ENCODE measurements around the gene BPI.
"Not testable (repeated sequence)": the region's sequence is repeated elsewhere in the genome, so short reads cannot be mapped to it uniquely, and the experiment has no call there.

Gene BPI

GRCh38 chr20:38303908-38304379 lies at the start of gene BPI:
TSS of gene BPI (plus strand) at chr20:38304156. CDS start at chr20:38304224, 68 bp downstream.
- H3K36me3 Mint-ChIP-seq (ENCODE audit: low read depth): no peaks in the 10 kb centered on the region
- TF ChIP-seq, protein P1, sequence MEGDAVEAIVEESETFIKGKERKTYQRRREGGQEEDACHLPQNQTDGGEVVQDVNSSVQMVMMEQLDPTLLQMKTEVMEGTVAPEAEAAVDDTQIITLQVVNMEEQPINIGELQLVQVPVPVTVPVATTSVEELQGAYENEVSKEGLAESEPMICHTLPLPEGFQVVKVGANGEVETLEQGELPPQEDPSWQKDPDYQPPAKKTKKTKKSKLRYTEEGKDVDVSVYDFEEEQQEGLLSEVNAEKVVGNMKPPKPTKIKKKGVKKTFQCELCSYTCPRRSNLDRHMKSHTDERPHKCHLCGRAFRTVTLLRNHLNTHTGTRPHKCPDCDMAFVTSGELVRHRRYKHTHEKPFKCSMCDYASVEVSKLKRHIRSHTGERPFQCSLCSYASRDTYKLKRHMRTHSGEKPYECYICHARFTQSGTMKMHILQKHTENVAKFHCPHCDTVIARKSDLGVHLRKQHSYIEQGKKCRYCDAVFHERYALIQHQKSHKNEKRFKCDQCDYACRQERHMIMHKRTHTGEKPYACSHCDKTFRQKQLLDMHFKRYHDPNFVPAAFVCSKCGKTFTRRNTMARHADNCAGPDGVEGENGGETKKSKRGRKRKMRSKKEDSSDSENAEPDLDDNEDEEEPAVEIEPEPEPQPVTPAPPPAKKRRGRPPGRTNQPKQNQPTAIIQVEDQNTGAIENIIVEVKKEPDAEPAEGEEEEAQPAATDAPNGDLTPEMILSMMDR (IDR thresholded peaks at IDR 0.05; ENCODE audit: unreplicated experiment in 3 of 3): no peak
- H3K4me1 Mint-ChIP-seq: peaks cover 45% of the 10 kb centered on the region
- H3K27me3 Mint-ChIP-seq (ENCODE audit: low read depth): peaks cover 3% of the 10 kb centered on the region
- peak within 1 kb of the TSS in 2 of 3 experiments; percentile 1 to 15 for H3K4me3 Mint-ChIP-seq
- H3K9me3 Mint-ChIP-seq: no peaks in the 10 kb centered on the region
- peak within 1 kb of the TSS; percentile 45 to 96 (median 86) for H3K27ac Mint-ChIP-seq

- peak overlapping the region in 2 of 3 experiments; percentile 94 to 97 for H3K27ac Mint-ChIP-seq
- H3K27me3 Mint-ChIP-seq (ENCODE audit: low read depth); H3K9me3 Mint-ChIP-seq; H3K36me3 Mint-ChIP-seq (ENCODE audit: low read depth); H3K4me3 Mint-ChIP-seq: not testable (repeated sequence)
- H3K4me1 Mint-ChIP-seq: peaks cover 62% of the 10 kb centered on the region
Observed at GRCh38 chr20:38254621-38255020, 49.3 kb upstream of the BPI start.

- H3K27me3 Mint-ChIP-seq (ENCODE audit: low read depth): peaks cover 14% of the 10 kb centered on the region
- H3K9me3 Mint-ChIP-seq: no peaks in the 10 kb centered on the region
- peak overlapping the region; percentile 9 to 97 (median 94) for H3K27ac Mint-ChIP-seq
- peak overlapping the region in 2 of 3 experiments; percentile 4 to 48 for H3K4me3 Mint-ChIP-seq
- TF ChIP-seq, protein P1 (IDR thresholded peaks at IDR 0.05; ENCODE audit: unreplicated experiment in 3 of 3): no peak
- no peaks in the 10 kb centered on the region for H3K36me3 Mint-ChIP-seq (ENCODE audit: low read depth)
- peaks cover 61% of the 10 kb centered on the region for H3K4me1 Mint-ChIP-seq
Observed at GRCh38 chr20:38255393-38255792, 48.6 kb upstream of the BPI start.

- peak overlapping the region; percentile 9 to 97 (median 94) for H3K27ac Mint-ChIP-seq
Observed at GRCh38 chr20:38256021-38256420, 47.9 kb upstream of the BPI start.

DNA sequence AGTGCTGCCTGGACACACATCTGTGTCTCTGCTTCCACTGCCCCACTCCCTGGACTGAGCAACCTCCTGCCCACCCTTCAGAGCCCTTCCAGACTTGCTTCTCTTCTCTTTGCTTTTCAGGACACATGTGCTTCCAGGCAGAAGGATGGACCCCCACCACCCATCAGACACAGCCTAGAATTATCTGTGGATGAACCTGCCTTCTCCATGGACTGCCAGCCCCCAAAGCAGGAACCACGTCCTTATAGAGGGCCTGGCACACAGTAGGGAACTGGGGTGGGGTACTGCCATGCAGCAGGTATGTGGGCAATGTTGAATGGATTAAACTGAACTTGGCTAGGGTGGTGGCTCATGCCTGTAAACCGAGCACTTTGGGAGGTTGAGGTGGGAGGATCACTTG lies 47.0 kb upstream of the BPI start:
- no peaks in the 10 kb centered on the region for H3K9me3 Mint-ChIP-seq

More at GRCh38 chr20:38256021-38256420, 47.9 kb upstream of the BPI start:
- Mint-ChIP-seq H3K36me3 (ENCODE audit: low read depth) (no peaks in the 10 kb centered on the region), H3K4me1 (peaks cover 59% of the 10 kb centered on the region), H3K27me3 (ENCODE audit: low read depth) (peaks cover 16% of the 10 kb centered on the region), H3K4me3 (peak overlapping the region in 1 of 3 experiments; percentile 48), H3K9me3 (no peaks in the 10 kb centered on the region)
- TF ChIP-seq, protein P1 (IDR thresholded peaks at IDR 0.05; ENCODE audit: unreplicated experiment in 3 of 3): no peak

GRCh38 chr20:38258545-38259215 lies 45.3 kb upstream of the BPI start:
- peaks cover 44% of the 10 kb centered on the region for H3K4me1 Mint-ChIP-seq
- peak overlapping the region in 2 of 3 experiments; percentile 91 to 94 for H3K27ac Mint-ChIP-seq
- H3K36me3 Mint-ChIP-seq (ENCODE audit: low read depth): no peaks in the 10 kb centered on the region
- H3K4me3 Mint-ChIP-seq: peak overlapping the region in 2 of 3 experiments; percentile 85 to 88
- H3K9me3 Mint-ChIP-seq: no peaks in the 10 kb centered on the region
- H3K27me3 Mint-ChIP-seq (ENCODE audit: low read depth): peaks cover 15% of the 10 kb centered on the region
- TF ChIP-seq, protein P1 (IDR thresholded peaks at IDR 0.05; ENCODE audit: unreplicated experiment in 3 of 3): no peak

More for the DNA sequence above, 47.0 kb upstream of the BPI start:
- TF ChIP-seq, protein P1 (IDR thresholded peaks at IDR 0.05; ENCODE audit: unreplicated experiment in 3 of 3): no peak
- peak overlapping the region in 1 of 3 experiments; percentile 9 for H3K4me3 Mint-ChIP-seq
- peaks cover 61% of the 10 kb centered on the region for H3K4me1 Mint-ChIP-seq
- peaks cover 18% of the 10 kb centered on the region for H3K27me3 Mint-ChIP-seq (ENCODE audit: low read depth)
- peak overlapping the region in 2 of 3 experiments; percentile 54 to 97 for H3K27ac Mint-ChIP-seq
- H3K36me3 Mint-ChIP-seq (ENCODE audit: low read depth): no peaks in the 10 kb centered on the region
